T47D (cell line): ENCODE data around the gene KIF7.
"Not testable (repeated sequence)": the region's sequence is repeated elsewhere in the genome, so short reads cannot be mapped to it uniquely, and the experiment has no call there.

ENCODE experiments used
- DNase-seq, 2 experiments: peaks; one replicate each; pipeline versions ENCODE4 v3.0.0 to v3.0.0-alpha.2; 2011 to 2012; ENCODE audit warnings: low read depth in 1 of 2, low spot score in 1 of 2
- JUND ChIP-seq: IDR thresholded peaks from 2 replicates; pipeline ENCODE4 v1.6.1; 2012; ENCODE audit warnings: low read depth
- in situ Hi-C: cut with HindIII; loops from 2 replicates; pipeline ENCODE4 v1.10.0; 2016; ENCODE audit warnings: low sequenced_read_pairs, low pct_unique_long_range_greater_than_20kb

The KIF7 gene

DNA sequence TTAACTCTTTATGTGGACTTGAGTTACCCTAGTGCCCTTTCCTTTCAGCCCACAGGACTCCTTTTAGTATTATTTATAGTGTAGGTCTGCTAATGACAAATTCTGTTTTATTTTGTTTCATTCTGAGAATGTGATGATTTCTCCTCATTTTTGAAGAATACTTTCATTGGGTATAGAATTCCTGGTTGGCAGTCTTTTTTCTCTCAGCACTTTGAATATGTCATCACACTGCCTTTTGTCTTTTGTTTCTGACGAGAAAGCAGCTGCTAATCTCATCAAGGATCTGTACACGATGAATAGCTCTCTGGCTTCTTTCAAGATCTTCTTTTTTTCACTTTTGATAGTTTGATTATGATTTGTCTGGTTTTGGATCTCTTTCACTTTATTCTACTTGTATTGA, 42.2 kb downstream of the KIF7 start:
- no peak for DNase-seq
- TF ChIP-seq JUND = no peak
- in situ Hi-C loops = no loop called here

DNA sequence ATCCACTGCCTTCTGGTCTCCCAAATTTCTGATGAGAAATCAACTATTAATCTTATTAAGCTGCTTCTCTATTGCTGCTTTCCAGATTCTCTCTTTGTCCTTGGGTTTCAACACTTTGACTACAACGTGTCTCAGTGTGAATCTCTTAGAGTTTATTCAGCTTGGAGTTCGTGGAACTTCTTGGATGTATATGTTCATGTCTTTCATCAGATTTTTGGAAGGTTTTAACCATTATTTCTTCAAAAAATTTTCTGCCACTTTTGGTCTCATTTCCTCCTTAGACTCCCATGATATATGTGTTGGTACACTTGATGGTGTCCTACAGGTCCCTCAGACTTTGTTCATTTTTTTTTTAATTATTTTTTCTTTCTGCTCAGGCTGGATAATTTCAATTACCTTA, 44.0 kb downstream of the KIF7 start:
- in situ Hi-C loops = no loop called here
- TF ChIP-seq JUND = no peak
- DNase-seq = no peak

DNA sequence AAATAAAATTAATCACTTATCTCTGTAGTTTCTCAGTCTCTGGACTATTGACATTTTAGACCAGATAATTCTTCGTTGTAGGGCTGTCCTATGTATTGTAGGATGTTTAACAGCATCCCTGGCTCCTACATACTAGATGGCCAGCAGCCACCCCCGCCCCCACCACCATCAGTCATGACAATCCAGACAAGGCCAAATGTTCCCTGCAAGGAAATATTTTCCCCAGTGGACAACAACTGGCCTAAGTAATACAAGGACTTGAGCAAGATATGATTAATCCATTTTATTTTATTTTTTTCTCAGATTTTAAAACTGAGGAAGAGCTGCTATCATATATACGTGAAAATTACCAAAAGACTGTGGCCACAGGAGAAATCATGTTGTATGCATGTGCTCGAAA, 56.2 kb downstream of the KIF7 start:
- no peak for DNase-seq
- in situ Hi-C loops = no loop called here
- TF ChIP-seq JUND = no peak

DNA sequence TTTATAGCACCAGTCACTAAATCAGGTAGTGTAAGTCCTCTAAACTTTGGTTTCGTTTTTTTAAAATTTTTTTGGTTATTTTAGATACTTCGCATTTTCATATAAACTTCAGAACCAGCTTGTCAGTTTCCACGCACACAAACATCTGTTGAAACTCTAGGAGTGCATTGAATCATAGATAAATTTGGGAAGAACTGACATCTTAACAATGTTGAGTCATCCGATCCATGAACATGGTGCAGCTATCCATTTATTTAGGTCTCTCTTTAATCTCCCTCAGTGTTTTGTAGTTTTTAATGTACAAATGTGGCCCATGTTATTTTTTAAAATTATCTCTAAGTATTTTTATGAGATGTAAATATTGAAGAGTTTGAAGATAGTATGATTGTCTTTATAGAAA, 62.2 kb downstream of the KIF7 start:
- no peak for TF ChIP-seq JUND
- no peak for DNase-seq
- in situ Hi-C loops = no loop called here

DNA sequence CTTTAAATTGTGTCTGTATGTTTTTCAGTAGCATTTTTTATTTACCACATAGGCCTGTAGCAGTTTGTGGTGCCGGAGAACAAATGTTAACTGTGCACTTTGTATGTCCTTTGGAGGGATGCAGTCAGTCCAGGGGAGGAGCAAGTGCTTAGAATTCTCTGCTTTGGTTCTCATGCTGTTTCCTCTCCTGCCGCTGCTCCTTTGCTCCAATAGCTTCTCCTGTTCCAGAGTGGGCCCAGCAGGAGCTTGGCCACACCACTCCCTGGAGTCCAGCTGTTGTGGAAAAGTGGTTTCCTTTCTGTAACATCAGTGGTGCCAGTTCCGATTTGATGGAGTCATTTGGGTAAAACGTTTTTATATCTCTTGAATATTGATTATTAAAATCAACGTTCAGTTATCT, 63.4 kb downstream of the KIF7 start:
- in situ Hi-C loops = no loop called here
- no peak for TF ChIP-seq JUND

DNA sequence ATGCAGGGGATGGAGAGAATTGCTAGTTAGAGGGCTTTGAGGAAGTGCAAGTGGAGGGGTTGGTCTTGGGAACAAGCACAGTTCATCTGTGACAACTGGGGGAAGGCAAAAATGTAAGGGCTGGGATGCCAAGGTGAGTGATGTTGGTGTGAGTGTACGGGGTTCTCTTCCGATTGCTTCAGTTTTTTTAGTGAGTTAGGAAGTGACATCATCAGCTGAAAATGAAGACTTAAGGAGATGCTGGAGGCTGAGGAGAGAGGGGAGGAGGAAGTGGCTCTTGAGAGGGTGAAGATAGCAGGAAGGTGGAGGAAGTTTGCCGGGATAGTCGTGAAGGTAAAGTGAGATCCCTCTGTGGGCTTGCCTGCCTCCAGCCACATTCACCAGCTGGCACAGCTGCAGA, 67.3 kb downstream of the KIF7 start:
- in situ Hi-C loops = no loop called here
- no peak for TF ChIP-seq JUND
- DNase-seq = no peak

More for the DNA sequence above, 63.4 kb downstream of the KIF7 start:
- DNase-seq = no peak

DNA sequence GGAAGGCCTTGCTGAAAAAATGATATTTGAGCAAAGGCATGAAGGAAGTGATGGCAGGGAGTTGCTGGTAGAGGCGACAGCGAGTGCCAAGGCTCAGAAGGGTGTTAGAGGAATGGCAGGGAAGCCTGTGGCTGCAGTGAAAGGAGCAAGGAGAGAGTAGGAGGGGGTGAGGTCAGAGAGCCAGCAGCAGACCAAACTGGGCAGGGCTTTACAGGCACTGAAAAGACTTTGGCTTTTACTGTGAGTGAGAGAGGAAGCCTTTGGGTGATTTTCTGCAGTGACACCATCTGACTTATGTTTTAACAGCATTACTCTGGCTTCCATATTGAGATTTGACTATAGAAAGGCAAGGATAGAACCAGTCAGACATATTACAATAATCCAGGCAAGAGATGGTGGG, 68.6 kb downstream of the KIF7 start:
- no peak for TF ChIP-seq JUND
- DNase-seq = no peak
- in situ Hi-C loops = no loop called here

DNA sequence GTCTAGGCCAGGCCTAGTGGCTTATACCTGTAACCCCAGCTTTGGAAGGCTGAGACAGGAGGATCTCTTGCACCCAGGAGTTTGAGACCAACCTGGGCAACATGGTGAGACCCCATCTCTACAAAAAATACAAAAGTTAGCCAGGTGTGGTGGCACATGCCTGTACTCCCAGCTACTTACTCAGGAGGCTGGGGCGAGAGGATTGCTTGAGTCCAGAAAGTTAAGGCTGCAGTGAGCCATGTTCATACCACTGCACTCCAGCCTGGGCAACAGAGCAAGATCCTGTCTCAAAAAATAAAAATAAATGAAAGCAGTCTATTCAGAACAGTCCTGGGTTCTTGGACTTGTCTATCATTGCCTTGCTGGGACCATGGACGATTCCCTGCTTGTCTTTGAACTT, 74.5 kb downstream of the KIF7 start:
- in situ Hi-C loops, DNase-seq: not testable (repeated sequence)

DNA sequence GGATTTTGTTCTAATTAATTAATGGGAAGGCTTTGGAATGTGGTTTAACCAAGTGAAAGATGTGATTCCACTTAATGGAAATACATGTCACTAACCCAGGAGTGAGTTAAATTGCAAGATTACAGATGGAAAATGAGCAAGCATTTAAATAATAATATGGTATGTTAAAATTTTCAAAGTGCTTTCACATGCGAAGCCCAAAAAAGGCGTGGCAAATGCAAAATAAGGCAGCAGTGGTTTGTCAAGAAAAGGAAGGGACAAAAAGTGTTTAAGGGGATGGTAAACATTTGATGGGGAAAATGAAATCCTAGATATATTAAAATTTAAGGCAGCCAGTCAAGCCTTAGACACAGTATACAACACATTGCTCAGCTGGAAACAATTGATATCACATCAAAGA, 77.1 kb downstream of the KIF7 start:
- no peak for DNase-seq
- in situ Hi-C loops = no loop called here
- TF ChIP-seq JUND = no peak
